ENCODE measurements around the gene DPP4. TPM values are rescaled to one million over a fixed set of nuclear protein-coding genes. Genes with fewer than 3 reads are reported as not detected.

DPP4 gene
- total RNA-seq, 2 experiments from 2014 or later, result not detected

- intact Hi-C loops (cut with micrococcal nuclease; ENCODE audit: unreplicated experiment), result no loop called here
- H2AFZ ChIP-seq (ENCODE audit: low read length), result no peak overlapping the region
- H3K4me2 ChIP-seq (ENCODE audit: low read length), result no peak overlapping the region
- no peaks in the 10 kb centered on the region for H3K4me1 ChIP-seq (ENCODE audit: insufficient read depth, low read length, poor library complexity, severe bottlenecking)
- H3K36me3 ChIP-seq (ENCODE audit: insufficient read depth, low read length), result no peaks in the 10 kb centered on the region
- H3K9me3 ChIP-seq (ENCODE audit: low read length), result no peaks in the 10 kb centered on the region
- no peak for DNase-seq (ENCODE audit: low spot score)
- ChIA-PET CTCF (ENCODE audit: unreplicated experiment) (no interaction called here), POLR2A (no interaction called here)
- TF ChIP-seq EZH2phosphoT487 (IDR thresholded peaks at IDR 0.05; ENCODE audit: borderline replicate concordance, low read depth, low read length), result no peak
- TF ChIP-seq, protein P1, sequence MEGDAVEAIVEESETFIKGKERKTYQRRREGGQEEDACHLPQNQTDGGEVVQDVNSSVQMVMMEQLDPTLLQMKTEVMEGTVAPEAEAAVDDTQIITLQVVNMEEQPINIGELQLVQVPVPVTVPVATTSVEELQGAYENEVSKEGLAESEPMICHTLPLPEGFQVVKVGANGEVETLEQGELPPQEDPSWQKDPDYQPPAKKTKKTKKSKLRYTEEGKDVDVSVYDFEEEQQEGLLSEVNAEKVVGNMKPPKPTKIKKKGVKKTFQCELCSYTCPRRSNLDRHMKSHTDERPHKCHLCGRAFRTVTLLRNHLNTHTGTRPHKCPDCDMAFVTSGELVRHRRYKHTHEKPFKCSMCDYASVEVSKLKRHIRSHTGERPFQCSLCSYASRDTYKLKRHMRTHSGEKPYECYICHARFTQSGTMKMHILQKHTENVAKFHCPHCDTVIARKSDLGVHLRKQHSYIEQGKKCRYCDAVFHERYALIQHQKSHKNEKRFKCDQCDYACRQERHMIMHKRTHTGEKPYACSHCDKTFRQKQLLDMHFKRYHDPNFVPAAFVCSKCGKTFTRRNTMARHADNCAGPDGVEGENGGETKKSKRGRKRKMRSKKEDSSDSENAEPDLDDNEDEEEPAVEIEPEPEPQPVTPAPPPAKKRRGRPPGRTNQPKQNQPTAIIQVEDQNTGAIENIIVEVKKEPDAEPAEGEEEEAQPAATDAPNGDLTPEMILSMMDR (conservative IDR thresholded peaks at IDR 0.05; ENCODE audit: low read length), result no peak
- H3K9me2 ChIP-seq (ENCODE audit: insufficient read depth, low read length), result no peaks in the 10 kb centered on the region
- H3K4me3 ChIP-seq (ENCODE audit: low read depth, low read length, poor library complexity, severe bottlenecking), result no peak overlapping the region
- no peaks in the 10 kb centered on the region for H3K79me2 ChIP-seq (ENCODE audit: insufficient read depth, low read depth, low read length)
- H3K27ac ChIP-seq (ENCODE audit: low read depth, low read length, poor library complexity, severe bottlenecking), result no peak overlapping the region
- no TSS peak for BruUV-seq (replicated peaks)
- no peaks in the 10 kb centered on the region for H4K20me1 ChIP-seq (ENCODE audit: insufficient read depth, low read length)
Observed at GRCh38 chr2:162107361-162107901, 33.4 kb upstream of the DPP4 start.

DNA sequence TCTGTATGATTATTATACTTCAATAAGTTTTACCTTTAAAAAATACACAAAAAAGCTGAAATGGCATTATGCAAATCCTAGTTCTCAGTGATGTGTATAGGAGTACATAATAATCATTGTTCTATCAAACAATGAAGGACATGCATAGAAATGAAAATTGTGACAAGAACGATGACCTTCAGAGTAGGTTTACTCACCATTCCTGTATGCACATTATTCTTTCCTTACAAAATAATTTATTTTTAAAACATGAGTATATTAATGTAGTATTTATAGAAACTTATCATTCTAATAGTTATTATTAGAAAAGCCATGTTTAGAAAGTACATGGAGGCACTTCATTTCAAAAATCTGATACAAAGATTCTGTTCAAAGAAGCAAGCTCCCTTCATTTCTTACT, 32.7 kb upstream of the DPP4 start:
- Histone ChIP-seq H3K36me3 (ENCODE audit: insufficient read depth, low read length) (no peaks in the 10 kb centered on the region), H4K20me1 (ENCODE audit: insufficient read depth, low read length) (no peaks in the 10 kb centered on the region), H3K27ac (ENCODE audit: low read depth, low read length, poor library complexity, severe bottlenecking) (no peak overlapping the region), H2AFZ (ENCODE audit: low read length) (no peak overlapping the region), H3K9me3 (ENCODE audit: low read length) (no peaks in the 10 kb centered on the region), H3K4me1 (ENCODE audit: insufficient read depth, low read length, poor library complexity, severe bottlenecking) (no peaks in the 10 kb centered on the region), H3K4me2 (ENCODE audit: low read length) (no peak overlapping the region), H3K9me2 (ENCODE audit: insufficient read depth, low read length) (no peaks in the 10 kb centered on the region), H3K79me2 (ENCODE audit: insufficient read depth, low read depth, low read length) (no peaks in the 10 kb centered on the region), H3K4me3 (ENCODE audit: low read depth, low read length, poor library complexity, severe bottlenecking) (no peak overlapping the region)
- intact Hi-C loops (cut with micrococcal nuclease; ENCODE audit: unreplicated experiment), result no loop called here
- no TSS peak for BruUV-seq (replicated peaks)
- POLR2A ChIA-PET, result interaction anchor here (0.8 kb wide), 1 partner anchor 20 kb away, joined by 3 read pairs; no protein-coding TSS in a partner anchor
- TF ChIP-seq, protein P1 (conservative IDR thresholded peaks at IDR 0.05; ENCODE audit: low read length), result no peak
- TF ChIP-seq EZH2phosphoT487 (IDR thresholded peaks at IDR 0.05; ENCODE audit: borderline replicate concordance, low read depth, low read length), result no peak
- no peak for DNase-seq (ENCODE audit: low spot score)
- CTCF ChIA-PET (ENCODE audit: unreplicated experiment), result no interaction called here

DNA sequence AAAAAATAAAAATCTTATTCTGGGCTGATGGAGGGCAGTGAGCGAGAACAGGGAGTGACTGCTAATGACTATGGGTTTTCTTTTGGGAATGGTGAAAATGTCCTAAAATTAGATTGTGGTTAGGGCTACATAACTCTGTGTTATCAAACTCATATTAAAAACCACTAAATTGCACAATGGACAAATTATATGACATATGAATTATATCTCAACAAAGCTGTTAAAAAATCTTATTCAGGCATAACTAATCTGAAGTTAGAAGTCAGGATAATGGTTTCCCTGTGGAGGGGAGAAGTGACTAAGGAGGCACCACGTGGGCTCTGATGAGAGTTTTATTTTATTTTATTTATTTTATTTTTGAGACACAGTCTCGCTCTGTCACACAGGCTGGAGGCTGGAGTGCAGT, 32.1 kb upstream of the DPP4 start:
- H4K20me1 ChIP-seq (ENCODE audit: insufficient read depth, low read length), result no peaks in the 10 kb centered on the region
- intact Hi-C loops (cut with micrococcal nuclease; ENCODE audit: unreplicated experiment), result no loop called here
- no peak overlapping the region for H3K4me3 ChIP-seq (ENCODE audit: low read depth, low read length, poor library complexity, severe bottlenecking)
- no TSS peak for BruUV-seq (replicated peaks)
- no peaks in the 10 kb centered on the region for H3K4me1 ChIP-seq (ENCODE audit: insufficient read depth, low read length, poor library complexity, severe bottlenecking)
- H3K4me2 ChIP-seq (ENCODE audit: low read length), result no peak overlapping the region
- H3K36me3 ChIP-seq (ENCODE audit: insufficient read depth, low read length), result no peaks in the 10 kb centered on the region
- ChIA-PET CTCF (ENCODE audit: unreplicated experiment) (no interaction called here), POLR2A (interaction anchor here (0.8 kb wide), 1 partner anchor 20 kb away, joined by 3 read pairs; no protein-coding TSS in a partner anchor)
- TF ChIP-seq, protein P1 (conservative IDR thresholded peaks at IDR 0.05; ENCODE audit: low read length), result no peak
- no peak for TF ChIP-seq EZH2phosphoT487 (IDR thresholded peaks at IDR 0.05; ENCODE audit: borderline replicate concordance, low read depth, low read length)
- no peaks in the 10 kb centered on the region for H3K79me2 ChIP-seq (ENCODE audit: insufficient read depth, low read depth, low read length)
- H3K27ac ChIP-seq (ENCODE audit: low read depth, low read length, poor library complexity, severe bottlenecking), result no peak overlapping the region
- no peak for DNase-seq (ENCODE audit: low spot score)
- no peaks in the 10 kb centered on the region for H3K9me2 ChIP-seq (ENCODE audit: insufficient read depth, low read length)
- no peak overlapping the region for H2AFZ ChIP-seq (ENCODE audit: low read length)
- no peaks in the 10 kb centered on the region for H3K9me3 ChIP-seq (ENCODE audit: low read length)

All from OCI-LY7 (cell line).